ENCODE measurements around the gene CLRN1. TPM values are rescaled to one million over a fixed set of nuclear protein-coding genes. Genes with fewer than 3 reads are reported as not detected.

The CLRN1 gene
- total RNA-seq, 4 donors from 2014 or later = not detected

DNA sequence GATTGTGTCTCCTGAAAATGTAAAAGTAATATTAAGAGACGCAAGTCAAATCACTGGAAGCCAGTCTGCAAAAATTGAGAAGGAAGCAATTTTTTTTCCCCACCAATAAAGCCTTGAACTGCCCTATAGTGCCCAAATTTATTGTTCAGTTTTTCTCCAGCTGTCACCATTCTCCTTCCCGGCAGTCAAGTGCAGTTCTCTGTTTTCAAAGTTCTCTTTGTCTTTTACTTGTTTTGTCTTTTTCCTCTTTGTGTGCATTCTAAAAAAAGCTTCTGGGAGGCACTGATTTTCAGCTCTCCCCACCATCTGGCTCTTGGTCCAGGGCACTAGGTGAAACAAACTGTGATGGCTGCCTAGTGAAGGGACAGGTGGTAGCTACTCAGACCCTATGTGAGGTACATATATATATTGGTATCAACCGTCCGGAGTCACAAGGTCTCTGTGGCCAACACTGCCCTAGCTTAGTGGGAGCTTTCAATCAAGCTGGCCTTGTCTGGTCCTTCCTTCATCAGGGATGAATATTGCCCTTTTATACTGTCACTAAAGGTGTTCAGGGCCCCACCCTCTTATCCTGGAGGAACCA, 6.1 kb upstream of the CLRN1 start:
- intact Hi-C loops (cut with DNase I) = no loop called here
- Histone ChIP-seq H3K36me3 (no peaks in the 10 kb centered on the region), H3K4me3 (replicated peaks in 1 of 3) (no peak overlapping the region), H3K27me3 (peaks cover 4% of the 10 kb centered on the region), H3K9me3 (no peaks in the 10 kb centered on the region), H3K4me1 (no peaks in the 10 kb centered on the region), H3K27ac (no peak overlapping the region)
- TF ChIP-seq CTCF (IDR thresholded peaks at IDR 0.05) (no peak), POLR2A (IDR thresholded peaks at IDR 0.05) (no peak)
- DNase-seq = no peak
- whole genome bisulfite sequencing, 2 donors = 84 to 93% methylated on average over 4 of the region's 4 CpGs

GRCh38 chr3:150975992-150976368, 3.5 kb upstream of the CLRN1 start:
- no peaks in the 10 kb centered on the region for H3K4me1 ChIP-seq
- H3K27me3 ChIP-seq = peaks cover 3% of the 10 kb centered on the region
- intact Hi-C loops (cut with DNase I) = no loop called here
- no peak overlapping the region for H3K27ac ChIP-seq
- TF ChIP-seq CTCF (IDR thresholded peaks at IDR 0.05) (no peak), POLR2A (IDR thresholded peaks at IDR 0.05) (no peak)
- H3K36me3 ChIP-seq = no peaks in the 10 kb centered on the region
- no peak for DNase-seq
- 74 to 77% methylated on average over 3 of the region's 3 CpGs for WGBS, 2 donors
- no peak overlapping the region for H3K4me3 ChIP-seq (replicated peaks in 1 of 3)
- no peaks in the 10 kb centered on the region for H3K9me3 ChIP-seq

GRCh38 chr3:150975086-150975991, 2.8 kb upstream of the CLRN1 start:
- no peaks in the 10 kb centered on the region for H3K4me1 ChIP-seq
- no peaks in the 10 kb centered on the region for H3K27me3 ChIP-seq
- no peaks in the 10 kb centered on the region for H3K36me3 ChIP-seq
- TF ChIP-seq CTCF (IDR thresholded peaks at IDR 0.05) (no peak), POLR2A (IDR thresholded peaks at IDR 0.05) (no peak)
- H3K27ac ChIP-seq = no peak overlapping the region
- no peak overlapping the region for H3K4me3 ChIP-seq (replicated peaks in 1 of 3)
- DNase-seq = no peak
- 73 to 77% methylated on average over 7 of the region's 7 CpGs for WGBS, 2 donors
- intact Hi-C loops (cut with DNase I) = no loop called here
- H3K9me3 ChIP-seq = no peaks in the 10 kb centered on the region

DNA sequence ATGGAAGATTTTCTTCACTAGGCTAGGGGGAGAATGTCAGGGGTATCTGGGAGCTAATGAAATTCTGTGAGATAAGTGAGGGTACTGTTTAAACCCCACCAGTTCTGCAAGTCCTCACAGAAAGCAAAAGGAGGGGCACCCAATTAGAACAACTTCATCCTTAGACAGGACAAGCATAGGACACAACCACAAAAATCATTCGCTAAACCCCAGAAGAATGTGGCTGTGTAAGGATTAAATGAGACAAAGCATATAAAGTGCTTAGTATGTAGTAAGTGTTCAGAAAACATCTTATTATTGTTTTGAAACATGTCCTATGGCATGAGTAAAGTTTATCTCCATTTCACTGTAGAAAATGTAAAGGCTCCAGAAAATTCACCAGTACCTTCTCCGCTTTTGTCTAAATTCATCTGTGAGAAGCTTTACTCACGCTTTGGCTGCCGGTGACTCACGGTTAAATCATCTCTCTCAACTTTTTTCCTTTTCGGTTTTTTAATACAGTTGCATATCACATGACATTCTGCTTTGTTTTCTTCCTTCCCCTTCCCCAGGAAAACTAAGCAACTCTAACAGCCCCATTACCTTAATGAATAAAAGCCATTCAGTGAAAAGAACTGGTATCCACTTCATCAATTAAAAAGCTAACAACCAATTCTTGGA, 1.7 kb downstream of the CLRN1 start:
- WGBS, 2 donors = 81 to 82% methylated on average over 6 of the region's 6 CpGs
- H3K36me3 ChIP-seq = no peaks in the 10 kb centered on the region
- no peak overlapping the region for H3K4me3 ChIP-seq (replicated peaks in 1 of 3)
- DNase-seq = no peak
- no peaks in the 10 kb centered on the region for H3K27me3 ChIP-seq
- no peaks in the 10 kb centered on the region for H3K9me3 ChIP-seq
- TF ChIP-seq CTCF (IDR thresholded peaks at IDR 0.05) (no peak), POLR2A (IDR thresholded peaks at IDR 0.05) (no peak)
- H3K27ac ChIP-seq = no peak overlapping the region
- no peaks in the 10 kb centered on the region for H3K4me1 ChIP-seq
- intact Hi-C loops (cut with DNase I) = no loop called here

All from thyroid gland (tissue), 4 donors.